ENCODE results near the gene NPFFR1.

Gene NPFFR1

DNA sequence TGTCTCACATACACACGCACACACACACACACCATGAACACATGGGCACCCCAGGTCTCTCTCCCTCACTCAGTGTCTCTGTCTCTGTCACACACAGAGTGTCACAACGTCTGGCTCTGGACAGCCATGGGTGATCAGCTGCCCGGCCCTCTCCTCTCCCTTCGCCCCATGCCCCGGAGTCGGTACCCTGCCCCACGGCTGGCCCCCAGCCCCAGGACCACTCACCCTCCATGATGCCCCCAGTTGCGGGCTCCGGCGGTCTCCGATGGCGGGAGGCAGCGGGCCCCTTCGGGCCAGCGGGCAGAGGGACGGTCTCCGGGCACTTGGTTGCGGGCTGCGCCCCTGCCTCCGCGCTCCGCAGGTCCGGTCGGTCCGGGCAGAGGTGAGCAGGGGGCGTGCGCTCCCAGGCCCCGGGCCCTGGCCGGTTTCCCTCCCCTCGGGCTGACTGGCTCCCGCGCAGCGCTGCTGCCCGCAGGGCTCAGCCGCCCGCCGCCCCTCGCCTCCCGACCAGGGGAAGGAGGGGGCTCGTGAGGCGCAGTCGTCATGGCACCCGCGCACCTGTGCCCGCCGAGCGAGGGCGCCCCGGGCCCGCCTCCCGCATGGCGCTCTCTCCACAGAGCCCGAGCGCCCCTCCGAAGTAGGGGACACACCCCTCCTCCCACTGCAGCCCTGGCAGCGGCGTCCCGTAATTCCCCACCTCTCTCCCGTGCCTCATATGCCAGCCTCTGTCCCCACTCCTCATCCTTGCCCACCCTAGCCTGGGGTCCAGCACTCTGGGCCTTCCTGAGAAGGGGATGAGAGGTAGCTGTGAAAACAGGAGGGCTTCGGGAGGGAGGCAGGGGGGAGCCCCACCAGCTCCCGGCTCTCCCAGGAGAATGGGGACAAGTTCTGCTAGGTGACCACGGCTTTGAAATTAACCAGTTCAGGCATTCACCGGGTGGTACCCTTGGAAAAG is at the start of gene NPFFR1:
TSS of gene NPFFR1 (minus strand) at position 560 of the 955 bp plus-strand sequence. CDS start at position 232, 328 bp downstream.
- DNase-seq = no peak

DNA sequence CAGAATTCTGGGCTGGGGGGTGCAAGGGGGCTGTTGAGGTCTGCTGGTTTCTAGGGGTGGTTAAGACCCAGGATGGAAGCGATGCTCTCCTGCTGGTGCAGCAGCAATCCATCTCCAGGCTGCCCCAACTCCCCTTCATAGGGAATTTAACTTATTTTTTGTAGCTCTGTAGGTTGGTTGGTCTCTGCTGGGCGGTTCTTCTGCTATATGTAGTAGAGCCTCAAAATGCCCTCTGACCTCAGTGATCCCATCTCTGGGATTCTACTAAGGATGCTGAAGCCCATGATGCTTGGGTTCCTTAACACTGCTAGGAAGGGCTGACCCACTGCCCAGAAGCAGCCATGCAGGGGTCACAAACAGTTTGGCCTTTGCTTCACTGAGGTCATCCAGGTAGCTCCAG is 49.5 kb upstream of the NPFFR1 start:
- no peak for DNase-seq

DNA sequence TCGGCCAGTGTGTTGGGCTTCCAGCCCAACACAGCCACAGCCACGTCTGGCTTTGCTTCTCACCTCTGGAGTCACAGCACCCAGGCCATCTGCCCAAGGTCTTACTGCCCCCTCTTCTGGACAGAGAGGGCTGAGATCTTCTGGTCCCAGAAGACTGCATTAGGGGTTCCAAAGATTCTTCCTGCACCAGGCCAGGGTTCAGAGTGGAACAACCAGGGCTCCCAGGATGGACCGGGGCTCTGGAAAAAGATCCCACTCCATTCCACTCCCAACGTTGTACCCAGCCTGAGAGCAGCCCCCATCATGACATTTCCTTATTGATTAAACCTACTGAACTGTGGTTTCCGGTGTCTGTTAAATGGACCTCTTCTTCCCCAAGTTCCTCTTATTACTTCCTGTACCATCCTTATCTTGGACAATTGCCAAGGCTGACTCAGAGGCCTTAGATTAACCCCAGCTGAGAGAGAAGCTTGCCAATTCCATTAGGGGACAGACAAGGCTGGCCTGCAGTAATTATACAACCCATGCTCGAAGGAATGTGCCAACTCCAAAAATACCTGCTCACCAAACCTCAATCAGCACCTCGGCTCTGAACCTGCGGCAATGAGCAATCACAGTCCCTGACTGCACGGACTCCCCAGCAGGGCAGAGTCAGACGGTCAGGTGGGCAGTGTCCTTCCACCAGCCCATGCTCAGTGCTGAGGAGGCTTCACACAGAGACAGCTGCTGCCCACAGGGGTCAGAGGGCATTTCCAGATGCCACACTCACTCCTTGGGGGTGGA is 47.9 kb upstream of the NPFFR1 start:
- DNase-seq = no peak

GRCh38 chr10:70331160-70331485 is 47.3 kb upstream of the NPFFR1 start:
- DNase-seq = no peak

DNA sequence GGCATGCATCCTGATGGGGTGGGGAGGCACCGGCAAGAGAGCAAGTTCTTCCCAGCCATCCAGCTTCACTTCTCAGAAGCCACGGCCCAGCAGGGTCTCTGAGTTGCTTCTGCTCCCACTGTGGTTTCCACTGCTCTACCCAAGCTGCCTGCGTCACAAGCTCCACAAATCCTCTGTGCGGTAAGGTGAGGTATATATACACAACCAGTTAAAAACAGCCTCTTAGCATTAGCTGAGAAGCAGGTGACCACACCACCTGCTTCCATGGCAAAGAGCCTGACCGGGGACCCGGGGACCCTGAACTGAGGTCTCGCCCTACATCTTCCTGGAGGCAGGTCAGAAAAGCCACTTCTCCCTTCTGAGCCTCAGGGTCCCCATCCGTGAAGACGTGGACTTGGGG is 46.9 kb upstream of the NPFFR1 start:
- DNase-seq = no peak

- no peak for DNase-seq
Observed at GRCh38 chr10:70328967-70329366, 45.2 kb upstream of the NPFFR1 start.

DNA sequence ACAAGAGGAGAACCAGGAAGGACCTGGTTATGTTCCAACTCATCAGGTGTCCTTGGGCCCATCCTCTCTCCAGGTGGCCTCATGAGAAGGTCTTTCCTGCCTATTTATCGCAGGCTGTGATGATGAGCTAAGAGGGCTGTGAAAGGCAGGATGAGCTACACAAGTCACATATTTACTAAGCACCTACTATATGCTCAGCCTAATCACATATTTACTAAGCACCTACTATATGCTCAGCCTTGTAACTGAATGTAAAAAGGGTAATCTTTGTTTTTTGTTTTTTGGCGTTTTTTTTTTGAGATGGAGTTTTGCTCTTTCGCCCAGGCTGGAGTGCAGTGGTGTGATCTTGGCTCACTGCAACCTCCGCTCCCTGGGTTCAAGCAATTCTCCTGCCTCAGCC is 44.2 kb upstream of the NPFFR1 start:
- DNase-seq = no peak

- DNase-seq = no peak
Observed at GRCh38 chr10:70324951-70325781, 41.4 kb upstream of the NPFFR1 start.

- DNase-seq = no peak
Observed at GRCh38 chr10:70324339-70324861, 40.6 kb upstream of the NPFFR1 start.

DNA sequence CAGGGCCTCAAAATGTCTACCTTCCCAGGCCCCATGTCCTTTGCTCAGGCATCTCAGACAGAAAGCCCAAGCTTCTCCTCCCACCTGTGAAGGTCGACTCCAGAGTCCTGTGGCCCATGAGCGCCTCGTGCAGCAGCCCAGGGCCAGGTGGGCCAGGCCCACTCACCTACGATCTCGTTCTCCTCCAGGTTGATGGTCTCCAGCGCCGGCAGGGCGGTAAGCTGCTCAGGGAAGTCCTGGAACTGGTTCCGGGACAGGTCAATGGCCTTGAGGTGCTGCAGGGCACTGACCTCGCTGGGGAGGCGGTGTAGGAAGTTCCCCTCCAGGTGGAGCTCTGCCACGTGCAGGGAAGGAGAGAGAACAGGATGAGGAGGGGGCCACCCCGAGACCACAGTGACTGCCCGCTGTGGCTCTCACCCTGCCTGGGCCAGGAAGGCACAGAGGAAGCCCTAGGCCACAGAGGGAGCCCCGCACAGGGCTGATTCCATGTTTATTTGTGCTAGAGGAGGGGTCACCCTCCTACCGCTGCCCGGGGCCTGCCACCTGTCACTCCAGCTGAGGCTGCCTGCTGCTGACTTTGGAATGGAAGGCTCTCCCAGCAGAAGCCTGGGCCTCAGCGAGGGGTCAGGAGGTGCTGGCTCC is 40.0 kb upstream of the NPFFR1 start:
- DNase-seq = no peak

DNA sequence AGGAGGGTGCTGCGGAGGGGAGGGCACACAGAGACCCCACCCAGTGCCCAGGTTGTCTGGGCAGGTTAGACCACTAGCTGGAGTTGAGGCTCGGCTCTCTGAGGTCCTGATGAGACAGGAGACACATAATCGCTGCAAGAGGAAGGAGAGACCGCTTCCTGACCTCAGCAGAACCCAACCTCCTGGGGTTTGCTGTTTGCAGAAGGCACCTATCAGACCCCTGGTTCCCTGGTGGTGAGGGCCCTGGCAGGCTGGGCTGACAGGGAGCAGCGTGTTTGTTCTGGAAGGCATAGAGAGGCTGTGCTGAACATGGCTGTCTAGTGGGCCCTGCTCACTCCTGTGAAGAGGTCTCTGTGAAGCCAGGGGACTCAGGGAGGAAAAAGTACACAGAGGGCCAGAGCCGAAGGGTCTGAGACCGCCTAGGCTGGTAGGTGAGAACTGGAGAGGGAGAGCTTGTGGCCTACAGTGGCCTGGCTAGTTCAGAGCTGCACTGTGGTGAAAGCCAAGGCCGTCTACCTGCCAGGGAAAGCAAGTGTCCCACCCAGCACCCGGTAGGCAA is 39.4 kb upstream of the NPFFR1 start:
- no peak for DNase-seq

DNA sequence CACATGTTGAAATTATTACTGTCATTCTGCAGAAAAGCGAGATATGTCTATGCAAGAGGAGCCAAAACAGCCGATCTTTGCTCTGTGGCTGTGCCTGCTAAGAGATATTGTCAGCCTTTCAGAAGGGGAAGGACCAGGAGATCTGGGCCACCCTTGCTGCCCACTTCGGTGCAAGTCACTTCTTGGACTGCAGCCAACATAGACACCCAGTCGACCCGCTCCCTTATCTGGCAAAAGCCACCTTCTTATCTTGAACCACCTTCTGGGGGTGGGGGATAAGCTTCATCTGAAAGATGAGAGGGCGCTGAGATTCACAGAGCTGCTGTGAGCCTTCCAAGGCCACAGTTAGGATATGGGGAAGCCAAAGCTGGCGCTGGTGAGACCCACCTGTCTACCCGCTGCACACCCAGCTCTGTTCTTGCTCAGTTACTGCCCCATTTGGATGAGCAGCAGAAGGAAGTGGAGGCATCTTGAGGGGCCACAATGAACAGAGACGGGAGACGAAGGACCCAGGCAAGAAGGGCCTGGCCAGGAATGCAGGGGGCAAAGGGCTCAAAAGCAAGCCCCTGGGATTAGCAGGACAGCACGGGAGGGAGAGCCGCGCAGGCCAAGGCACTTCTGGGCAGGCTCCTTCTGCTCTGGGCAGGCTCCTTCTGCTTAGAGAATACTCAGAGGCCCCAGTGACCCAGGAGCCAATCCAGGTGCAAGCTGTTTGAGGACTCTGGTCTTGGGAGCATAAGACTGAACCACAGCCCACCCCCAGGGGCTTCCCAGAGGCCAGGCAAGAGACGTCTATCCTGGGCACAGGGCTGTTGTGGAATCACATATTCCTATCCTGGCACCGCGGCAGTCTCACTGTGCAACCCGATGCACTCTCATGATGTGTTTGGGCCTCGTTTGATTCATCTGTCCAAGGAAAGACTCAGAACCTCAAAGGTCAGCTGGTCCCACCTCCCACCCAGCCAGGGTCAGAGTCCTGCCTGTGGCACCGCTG is 38.4 kb upstream of the NPFFR1 start:
- DNase-seq = no peak

GRCh38 chr10:70321233-70321632 is 37.4 kb upstream of the NPFFR1 start:
- DNase-seq = no peak

GRCh38 chr10:70320751-70321150 is 36.9 kb upstream of the NPFFR1 start:
- no peak for DNase-seq

- DNase-seq = no peak
Observed at GRCh38 chr10:70319824-70320223, 36.0 kb upstream of the NPFFR1 start.

- DNase-seq = no peak
Observed at GRCh38 chr10:70319183-70319582, 35.4 kb upstream of the NPFFR1 start.

DNA sequence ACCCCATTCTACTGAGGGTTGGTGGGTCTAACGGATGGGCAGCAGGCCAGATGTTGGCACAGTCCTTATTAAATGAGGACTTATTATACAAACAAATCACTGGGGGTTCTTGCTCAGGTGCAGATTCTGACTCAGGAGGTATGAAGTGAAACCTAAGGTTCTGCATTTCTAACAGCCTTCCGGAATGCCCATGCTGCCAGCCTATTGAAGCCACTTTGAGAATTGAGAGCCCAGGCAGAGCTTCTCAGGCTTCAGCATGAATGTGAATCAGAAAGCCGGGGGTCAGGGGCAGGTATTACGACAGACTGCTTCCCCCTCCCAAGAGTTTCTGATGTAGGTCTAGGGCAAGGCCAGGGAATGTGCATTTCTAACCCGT is 34.1 kb upstream of the NPFFR1 start:
- DNase-seq = no peak

GRCh38 chr10:70317272-70317942 is 33.6 kb upstream of the NPFFR1 start:
- DNase-seq = no peak

- no peak for DNase-seq
Observed at GRCh38 chr10:70315815-70316214, 32.0 kb upstream of the NPFFR1 start.

DNA sequence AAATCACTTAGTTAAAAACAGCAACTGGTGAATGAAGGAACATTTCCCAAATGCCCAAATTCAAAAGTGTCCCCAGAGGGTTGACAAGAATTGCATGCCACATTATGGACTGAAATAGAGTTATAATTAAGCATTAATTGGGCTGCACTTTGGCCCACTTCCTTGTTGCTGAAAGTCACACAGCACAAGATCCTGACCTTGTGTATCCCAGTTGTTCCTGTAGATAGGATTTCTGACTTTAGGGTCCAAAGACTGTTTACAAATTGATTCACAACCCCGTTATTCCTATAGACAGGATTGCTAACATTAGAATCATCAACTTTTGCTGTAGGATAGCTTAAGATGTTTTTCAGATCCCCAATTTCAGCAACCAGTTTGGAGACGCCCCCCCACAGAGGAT is 31.5 kb upstream of the NPFFR1 start:
- no peak for DNase-seq
